Neuronal stem cell (in vitro differentiated cells): ENCODE measurements around the gene DSE.

Source experiments
- DNase-seq: peaks from one replicate; pipeline ENCODE4 v3.0.0-alpha.2; 2013; ENCODE audit warnings: low spot score
- H2AFZ ChIP-seq: one replicate; pipeline ENCODE4 v1.6.1; 2013; ENCODE audit warnings: mild to moderate bottlenecking, low read length, inconsistent platforms
- H2AK5ac ChIP-seq: 2 replicates; pipeline ENCODE4 v1.6.1; 2013; ENCODE audit warnings: low read depth, mild to moderate bottlenecking, inconsistent platforms, low read length, moderate library complexity, mixed read lengths
- H2BK120ac ChIP-seq: 2 replicates; pipeline ENCODE4 v1.6.1; 2013; ENCODE audit warnings: low read depth, mild to moderate bottlenecking, inconsistent platforms, low read length, moderate library complexity, mixed read lengths
- H2BK12ac ChIP-seq: one replicate; pipeline ENCODE4 v1.6.1; 2013; ENCODE audit warnings: low read length, inconsistent platforms
- H2BK15ac ChIP-seq: 2 replicates; pipeline ENCODE4 v1.6.1; 2013; ENCODE audit warnings: mild to moderate bottlenecking, low read length, inconsistent platforms, mixed read lengths
- H2BK5ac ChIP-seq: one replicate; pipeline ENCODE4 v1.6.1; 2013; ENCODE audit warnings: inconsistent platforms, mild to moderate bottlenecking, low read length, moderate library complexity
- H3K14ac ChIP-seq: one replicate; pipeline ENCODE4 v1.6.1; 2013; ENCODE audit warnings: low read length, inconsistent platforms
- H3K18ac ChIP-seq: 2 replicates; pipeline ENCODE4 v1.6.1; 2013; ENCODE audit warnings: low read length, inconsistent platforms
- H3K23ac ChIP-seq: 2 replicates; pipeline ENCODE4 v1.6.1; 2013; ENCODE audit warnings: low read depth, mild to moderate bottlenecking, mixed read lengths, low read length, inconsistent platforms; ENCODE audit not compliant: poor library complexity
- H3K27ac ChIP-seq: replicated peaks from 3 replicates; pipeline ENCODE4 v1.5.1; 2013; ENCODE audit warnings: low read length, inconsistent platforms
- H3K27me3 ChIP-seq, 3 experiments: 2 replicates each; pipeline ENCODE4 v1.6.1; 2013; ENCODE audit warnings: low read length in 3 of 3, mild to moderate bottlenecking in 2 of 3, inconsistent platforms in 1 of 3, low read depth in 1 of 3, mixed read lengths in 1 of 3, moderate library complexity in 1 of 3; ENCODE audit not compliant: control insufficient read depth in 3 of 3, insufficient read depth in 3 of 3
- H3K36me3 ChIP-seq, 2 donors: replicated peaks in 1 of 2; 2 replicates each; pipeline ENCODE4 v1.6.1; 2013; ENCODE audit warnings: low read length in 2 of 2; ENCODE audit not compliant: control insufficient read depth in 2 of 2, insufficient read depth in 2 of 2
- H3K4ac ChIP-seq: 2 replicates; pipeline ENCODE4 v1.6.1; 2013; ENCODE audit warnings: inconsistent platforms, mild to moderate bottlenecking, low read length, moderate library complexity
- H3K4me1 ChIP-seq, 2 donors: 1 replicate in 1 of 2; 2 replicates in 1 of 2; pipeline ENCODE4 v1.6.1; 2013; ENCODE audit warnings: low read length in 2 of 2, low read depth in 1 of 2; ENCODE audit not compliant: control insufficient read depth in 2 of 2, insufficient read depth in 1 of 2
- H3K4me2 ChIP-seq: one replicate; pipeline ENCODE4 v1.6.1; 2013; ENCODE audit warnings: mild to moderate bottlenecking, low read length, inconsistent platforms; ENCODE audit not compliant: insufficient read depth, poor library complexity, severe bottlenecking
- H3K4me3 ChIP-seq, 2 donors: 2 replicates each; pipeline ENCODE4 v1.5.1; 2013; ENCODE audit warnings: low read length in 2 of 2, mild to moderate bottlenecking in 2 of 2, inconsistent platforms in 1 of 2, moderate library complexity in 1 of 2
- H3K79me1 ChIP-seq: one replicate; pipeline ENCODE4 v1.6.1; 2013; ENCODE audit warnings: low read depth, mild to moderate bottlenecking, inconsistent platforms, low read length, moderate library complexity
- H3K9ac ChIP-seq: one replicate; pipeline ENCODE4 v1.6.1; 2013; ENCODE audit warnings: mild to moderate bottlenecking, low read depth, low read length, inconsistent platforms; ENCODE audit not compliant: poor library complexity
- H3K9me3 ChIP-seq, 2 donors: replicated peaks in 1 of 2; 2 replicates each; pipeline versions ENCODE3 to v1.6.1; 2013; ENCODE audit warnings: low read length in 2 of 2, mild to moderate bottlenecking in 2 of 2, inconsistent platforms in 1 of 2, low read depth in 1 of 2, mixed read lengths in 1 of 2, moderate library complexity in 1 of 2; ENCODE audit not compliant: control insufficient read depth in 2 of 2, insufficient read depth in 1 of 2
- H4K8ac ChIP-seq: one replicate; pipeline ENCODE4 v1.6.1; 2013; ENCODE audit warnings: low read depth, mild to moderate bottlenecking, inconsistent platforms, low read length, moderate library complexity
- H4K91ac ChIP-seq: one replicate; pipeline ENCODE4 v1.6.1; 2013; ENCODE audit warnings: low read length, low read depth, mild to moderate bottlenecking, inconsistent platforms; ENCODE audit not compliant: poor library complexity
- WGBS, 2 donors: extraction: QIAGEN DNeasy Blood & Tissue Kit; methylation state at CpG; one replicate each; pipeline ENCODE4 v1.1.7; 2013; ENCODE audit warnings: missing lambda C conversion rate in 2 of 2, mixed read lengths in 1 of 2; ENCODE audit not compliant: insufficient read length in 2 of 2, insufficient replicate concordance in 1 of 2; ENCODE audit errors: extremely low coverage in 2 of 2; 5-methylcytosine and 5-hydroxymethylcytosine counted together

Gene DSE

DNA sequence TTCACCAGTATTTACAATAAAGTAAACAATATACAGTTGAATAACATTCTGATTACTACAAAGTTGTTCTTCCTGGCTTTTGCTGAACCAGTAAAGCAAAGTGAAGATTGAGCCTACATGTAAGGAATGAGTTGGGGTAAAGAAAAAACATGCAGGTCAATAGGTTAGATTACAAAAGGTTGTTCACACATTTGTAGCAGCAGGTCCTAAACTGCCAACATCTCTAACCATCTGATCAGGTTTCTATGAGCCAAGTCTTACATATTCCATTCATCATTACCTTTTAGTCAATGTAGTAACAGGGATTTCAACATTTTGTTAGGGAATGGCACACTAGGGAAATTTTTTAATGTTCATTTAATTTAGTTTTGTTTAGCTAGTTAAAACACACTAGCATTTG lies 81.2 kb downstream of the DSE start:
- Histone ChIP-seq H3K23ac (no peak overlapping the region), H4K91ac (no peak overlapping the region), H3K27me3 (no peaks in the 10 kb centered on the region), H3K4ac (no peak overlapping the region), H3K4me3 (no peak overlapping the region), H2BK12ac (no peak overlapping the region), H2BK120ac (no peak overlapping the region), H3K9ac (no peak overlapping the region), H3K14ac (no peak overlapping the region), H4K8ac (no peak overlapping the region), H3K18ac (no peak overlapping the region), H3K27ac (no peak overlapping the region), H2AFZ (no peak overlapping the region), H3K9me3 (no peaks in the 10 kb centered on the region), H2AK5ac (no peak overlapping the region), H3K4me2 (no peak overlapping the region), H2BK5ac (no peak overlapping the region), H2BK15ac (no peak overlapping the region), H3K36me3 (no peaks in the 10 kb centered on the region), H3K79me1 (no peaks in the 10 kb centered on the region), H3K4me1 (peaks cover 2 to 7% of the 10 kb centered on the region in 2 donors)
- DNase-seq = no peak

- H3K4me2 ChIP-seq = no peak overlapping the region
- H2AFZ ChIP-seq = no peak overlapping the region
- no peak overlapping the region for H2BK5ac ChIP-seq
- H3K9ac ChIP-seq = no peak overlapping the region
- no peaks in the 10 kb centered on the region for H3K27me3 ChIP-seq
- no peak overlapping the region for H2AK5ac ChIP-seq
- H3K9me3 ChIP-seq = no peaks in the 10 kb centered on the region
- H3K23ac ChIP-seq = no peak overlapping the region
- H2BK12ac ChIP-seq = no peak overlapping the region
- no peak overlapping the region for H4K8ac ChIP-seq
- peaks cover 2 to 6% of the 10 kb centered on the region in 2 donors for H3K4me1 ChIP-seq
- no peak overlapping the region for H3K4me3 ChIP-seq
- no peak overlapping the region for H3K18ac ChIP-seq
- H3K36me3 ChIP-seq = no peaks in the 10 kb centered on the region
- no CpG with 5 or more reads among the region's 2 CpGs for WGBS, 2 donors
- no peak overlapping the region for H4K91ac ChIP-seq
- H2BK120ac ChIP-seq = no peak overlapping the region
- no peak overlapping the region for H3K27ac ChIP-seq
- no peak overlapping the region for H3K14ac ChIP-seq
- no peak overlapping the region for H2BK15ac ChIP-seq
- DNase-seq = no peak
- no peaks in the 10 kb centered on the region for H3K79me1 ChIP-seq
- H3K4ac ChIP-seq = no peak overlapping the region
These were observed 81.8 kb downstream of the DSE start for GRCh38 chr6:116452531-116452930.

DNA sequence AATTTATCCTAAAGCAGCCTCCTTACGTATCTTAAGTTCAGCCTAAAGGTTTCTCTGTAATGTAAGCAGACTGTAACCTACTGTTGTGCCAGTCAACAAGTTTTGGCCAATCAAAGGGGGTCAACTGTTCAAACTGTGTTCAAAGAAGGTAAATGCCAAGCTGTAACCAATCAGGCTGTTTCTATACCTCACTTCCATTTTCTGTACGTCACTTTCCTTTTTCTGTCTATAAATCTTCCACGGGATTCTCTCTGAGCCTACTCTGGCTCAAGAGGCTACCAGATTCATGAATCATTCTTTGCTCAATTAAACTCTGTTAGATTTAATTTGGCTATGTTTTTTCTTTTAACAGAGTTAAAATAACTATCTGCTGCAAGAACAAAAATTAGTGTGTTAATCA lies 85.4 kb downstream of the DSE start:
- Histone ChIP-seq H3K18ac (no peak overlapping the region), H3K9ac (no peak overlapping the region), H3K14ac (no peak overlapping the region), H3K79me1 (no peaks in the 10 kb centered on the region), H4K8ac (no peak overlapping the region), H3K4me2 (no peak overlapping the region), H3K4me1 (no peaks in the 10 kb centered on the region), H3K23ac (no peak overlapping the region), H3K27me3 (peaks cover 0 to 9% (median 0%) of the 10 kb centered on the region in 3 experiments), H3K9me3 (no peaks in the 10 kb centered on the region), H3K4ac (no peak overlapping the region), H2AFZ (no peak overlapping the region), H3K27ac (no peak overlapping the region), H2BK12ac (no peak overlapping the region), H2BK15ac (no peak overlapping the region), H4K91ac (no peak overlapping the region), H2AK5ac (no peak overlapping the region), H2BK120ac (no peak overlapping the region), H3K4me3 (no peak overlapping the region), H3K36me3 (no peaks in the 10 kb centered on the region), H2BK5ac (no peak overlapping the region)
- DNase-seq = no peak
- WGBS, 2 donors = no CpG with 5 or more reads among the region's 3 CpGs

DNA sequence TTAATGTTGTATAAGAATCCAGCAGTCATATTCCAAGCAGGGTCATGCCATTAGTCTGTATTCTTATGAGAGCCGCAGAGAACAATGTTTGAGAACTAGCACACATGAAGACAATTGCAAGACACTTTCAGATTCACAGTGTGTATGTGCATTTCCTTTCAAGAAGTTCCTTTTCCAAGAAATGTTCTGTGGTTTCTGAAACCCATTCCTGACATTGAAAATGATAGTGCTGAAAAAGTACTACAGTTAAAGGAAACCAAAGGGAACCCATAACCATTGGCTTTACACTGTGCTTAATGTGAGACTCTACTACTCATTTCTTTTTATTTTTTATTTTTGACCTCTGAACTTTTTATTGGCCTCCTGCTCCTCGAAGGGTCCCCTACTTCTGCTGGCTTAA lies 86.2 kb downstream of the DSE start:
- Histone ChIP-seq H2BK120ac (no peak overlapping the region), H3K18ac (no peak overlapping the region), H2BK12ac (no peak overlapping the region), H3K27me3 (peaks cover 0 to 16% (median 0%) of the 10 kb centered on the region in 3 experiments), H2BK15ac (no peak overlapping the region), H3K4me1 (peaks cover 0 to 2% of the 10 kb centered on the region in 2 donors), H3K4ac (no peak overlapping the region), H3K27ac (no peak overlapping the region), H4K91ac (no peak overlapping the region), H2AK5ac (no peak overlapping the region), H3K4me2 (no peak overlapping the region), H3K79me1 (no peaks in the 10 kb centered on the region), H3K14ac (no peak overlapping the region), H3K23ac (no peak overlapping the region), H3K9ac (no peak overlapping the region), H3K9me3 (no peaks in the 10 kb centered on the region), H3K36me3 (no peaks in the 10 kb centered on the region), H2AFZ (no peak overlapping the region), H4K8ac (no peak overlapping the region), H3K4me3 (no peak overlapping the region), H2BK5ac (no peak overlapping the region)
- no peak for DNase-seq
- WGBS, 2 donors = no CpG with 5 or more reads among the region's 2 CpGs
